HG03558 (cell line): ENCODE results near the gene YWHAG.
"Not testable (repeated sequence)": the region's sequence is repeated elsewhere in the genome, so short reads cannot be mapped to it uniquely, and the experiment has no call there.

ENCODE experiments used
- ATAC-seq: cut with Tn5 transposase; IDR thresholded peaks from one replicate; pipeline ENCODE4 v1.9.1; 2021; ENCODE audit warnings: moderate number of reproducible peaks; ENCODE audit not compliant: unreplicated experiment; ENCODE audit errors: extremely low read depth

The YWHAG gene

DNA sequence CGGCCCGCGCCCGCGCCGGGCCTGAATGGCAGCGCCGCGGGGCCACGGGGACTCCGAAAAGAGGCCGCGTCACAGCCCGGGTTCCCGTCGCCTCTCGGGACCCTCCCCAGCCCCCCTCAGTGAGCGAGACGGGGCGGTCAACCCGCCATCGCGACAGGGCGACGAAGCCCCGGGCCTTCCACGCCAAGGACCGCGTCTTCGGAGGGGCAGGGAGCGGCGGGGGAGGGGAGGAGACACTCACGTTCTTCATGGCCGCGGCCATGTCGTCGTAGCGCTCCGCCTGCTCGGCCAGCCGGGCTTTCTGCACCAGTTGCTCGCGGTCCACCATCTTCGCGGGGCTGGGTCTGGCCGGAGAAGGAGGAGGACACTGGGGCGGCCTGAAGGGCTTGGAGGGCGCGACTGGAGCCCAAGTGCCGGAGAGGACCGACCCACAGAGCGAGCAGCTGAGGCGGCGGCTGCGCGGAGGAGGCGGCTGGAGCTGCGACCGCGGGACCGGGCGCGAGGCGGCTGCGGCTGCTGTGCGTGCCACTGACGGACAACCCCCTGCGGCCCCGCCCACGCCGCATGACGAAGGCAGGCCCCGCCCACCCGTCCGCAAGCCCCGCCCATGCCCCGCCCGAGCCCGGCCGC, at the start of gene YWHAG:
Gene YWHAG (minus strand): TSS at position 511 of the 630 bp plus-strand sequence. CDS start 183 bp downstream, at position 328.
- peak; percentile 43 for ATAC-seq

DNA sequence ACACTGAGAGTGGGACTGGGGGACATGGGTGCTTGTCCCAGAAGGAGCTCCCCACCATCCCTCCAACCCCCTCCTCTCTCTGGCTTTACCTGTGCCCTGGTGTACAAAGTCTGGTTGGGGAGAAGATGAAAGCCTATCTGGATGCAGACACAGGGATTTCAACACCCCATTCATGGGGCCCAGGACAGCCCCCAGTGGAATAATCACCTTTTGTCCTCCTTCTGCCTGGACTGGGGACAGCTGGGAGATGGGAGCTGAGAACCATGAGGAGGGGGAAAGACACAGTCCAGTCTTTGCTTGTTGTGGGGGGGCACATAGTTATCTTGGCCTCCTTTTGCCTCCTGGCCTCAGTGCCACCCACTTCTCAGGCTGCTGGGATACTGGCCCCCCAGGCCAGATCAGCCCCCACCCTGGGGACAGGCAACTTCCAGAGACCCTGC, 49.4 kb upstream of the YWHAG start:
- no peak for ATAC-seq

DNA sequence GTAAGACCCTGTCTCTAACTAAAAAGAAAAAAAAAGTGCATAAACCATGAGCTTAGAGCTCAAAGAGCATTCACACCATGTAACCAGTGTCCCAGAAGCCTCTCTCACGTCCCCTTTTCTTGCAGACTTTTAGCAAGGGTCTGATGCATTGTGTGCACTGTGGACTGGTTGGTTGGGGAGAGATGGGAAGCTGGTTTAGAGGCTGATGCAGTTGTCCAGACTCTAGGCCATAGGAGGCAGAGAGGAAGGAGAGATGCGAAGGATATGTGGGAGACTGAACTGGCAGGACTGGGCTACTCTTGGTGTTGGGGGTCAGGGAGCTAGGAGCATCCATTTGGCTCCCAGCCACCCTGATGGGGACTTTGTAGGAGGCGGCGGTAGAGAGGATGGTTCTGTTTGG, 48.9 kb upstream of the YWHAG start:
- no peak for ATAC-seq

DNA sequence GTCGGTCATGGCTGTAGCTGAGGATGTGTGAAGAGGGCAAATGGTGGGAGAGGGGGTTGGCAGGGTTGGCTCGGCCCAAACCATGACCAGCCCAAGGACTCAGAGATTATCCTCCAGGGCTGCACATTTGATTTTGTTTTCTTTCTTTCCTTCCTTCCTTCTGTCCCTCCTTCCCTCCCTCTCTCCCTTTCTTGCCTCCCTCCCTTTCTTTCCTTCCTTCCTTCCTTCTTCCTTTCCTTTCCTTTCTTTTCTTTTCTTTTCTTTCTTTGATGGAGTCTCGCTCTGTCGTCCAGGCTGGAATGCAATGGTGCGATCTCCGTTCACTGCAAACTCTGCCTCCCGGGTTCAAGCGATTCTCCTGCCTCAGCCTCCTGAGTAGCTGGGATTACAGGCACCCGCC, 46.9 kb upstream of the YWHAG start:
- no peak for ATAC-seq

DNA sequence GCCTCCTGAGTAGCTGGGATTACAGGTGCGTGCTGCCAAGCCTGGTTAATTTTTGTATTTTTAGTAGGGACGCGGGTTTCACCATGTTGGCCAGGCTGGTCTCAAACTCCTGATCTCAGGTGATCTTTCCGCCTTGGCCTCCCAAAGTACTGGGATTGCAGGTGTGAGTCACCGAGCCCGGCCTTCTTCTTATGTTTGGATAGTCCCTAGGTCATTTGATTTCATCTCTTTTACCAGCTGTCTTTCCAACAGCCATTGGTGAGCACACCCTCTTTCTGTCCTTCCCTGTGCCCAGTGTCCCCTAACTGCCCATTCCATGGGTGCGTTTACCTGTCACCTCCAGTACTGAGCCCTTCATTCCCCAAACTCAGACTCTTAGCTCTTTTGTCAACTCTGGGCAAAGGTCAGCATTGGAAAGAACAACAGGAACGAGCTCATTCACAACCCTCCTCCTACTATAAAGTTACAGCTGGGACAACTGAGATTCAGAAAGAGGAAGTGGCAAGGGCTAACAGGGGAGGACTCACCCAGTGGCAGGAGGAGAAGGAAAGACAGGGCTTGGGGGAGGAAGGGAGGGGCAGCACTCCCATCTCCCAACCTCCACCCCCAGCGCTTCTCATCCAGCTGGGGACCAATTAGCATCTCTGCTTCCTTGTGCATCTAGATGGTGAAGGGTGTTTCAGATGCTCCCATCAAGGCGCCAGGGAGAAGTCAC, 45.1 kb upstream of the YWHAG start:
- ATAC-seq = no peak

DNA sequence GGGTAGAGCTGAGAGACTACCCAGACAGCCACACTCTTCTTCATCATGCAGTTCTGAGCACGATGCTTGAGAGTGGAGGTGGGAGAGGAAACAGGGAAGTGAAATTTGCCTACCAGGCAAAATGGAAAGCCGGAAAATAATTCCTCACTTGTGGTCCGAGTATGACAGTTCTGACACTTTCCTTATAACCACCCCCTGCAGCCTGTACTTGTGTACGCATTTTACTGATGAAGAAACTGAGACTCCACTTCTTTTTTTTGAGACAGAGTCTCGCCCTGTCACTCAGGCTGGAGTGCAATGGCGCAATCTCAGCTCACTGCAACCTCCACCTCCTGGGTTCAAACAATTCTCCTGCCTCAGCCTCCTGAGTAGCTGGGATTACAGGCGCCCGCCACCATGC, 44.3 kb upstream of the YWHAG start:
- ATAC-seq = not testable (repeated sequence)

DNA sequence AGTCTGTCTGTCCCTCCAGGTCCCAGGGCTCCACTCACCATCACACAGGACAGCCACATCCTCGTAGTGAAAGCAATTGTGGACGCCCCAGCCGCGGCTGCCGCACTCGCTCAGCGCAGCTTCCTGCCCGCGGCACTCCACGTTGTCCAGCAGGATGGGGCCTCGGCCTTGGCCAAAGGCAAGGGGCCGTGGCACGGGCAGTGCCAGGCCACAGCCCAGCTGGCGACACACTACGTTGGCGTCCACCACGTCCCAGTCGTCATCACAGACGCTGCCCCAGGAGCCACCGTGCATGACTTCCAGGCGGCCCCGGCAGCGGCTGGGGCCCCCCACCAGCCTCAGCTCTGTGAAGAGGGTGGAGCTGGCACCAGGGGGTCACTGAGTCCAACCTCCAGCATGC, 41.5 kb upstream of the YWHAG start:
- ATAC-seq = no peak

DNA sequence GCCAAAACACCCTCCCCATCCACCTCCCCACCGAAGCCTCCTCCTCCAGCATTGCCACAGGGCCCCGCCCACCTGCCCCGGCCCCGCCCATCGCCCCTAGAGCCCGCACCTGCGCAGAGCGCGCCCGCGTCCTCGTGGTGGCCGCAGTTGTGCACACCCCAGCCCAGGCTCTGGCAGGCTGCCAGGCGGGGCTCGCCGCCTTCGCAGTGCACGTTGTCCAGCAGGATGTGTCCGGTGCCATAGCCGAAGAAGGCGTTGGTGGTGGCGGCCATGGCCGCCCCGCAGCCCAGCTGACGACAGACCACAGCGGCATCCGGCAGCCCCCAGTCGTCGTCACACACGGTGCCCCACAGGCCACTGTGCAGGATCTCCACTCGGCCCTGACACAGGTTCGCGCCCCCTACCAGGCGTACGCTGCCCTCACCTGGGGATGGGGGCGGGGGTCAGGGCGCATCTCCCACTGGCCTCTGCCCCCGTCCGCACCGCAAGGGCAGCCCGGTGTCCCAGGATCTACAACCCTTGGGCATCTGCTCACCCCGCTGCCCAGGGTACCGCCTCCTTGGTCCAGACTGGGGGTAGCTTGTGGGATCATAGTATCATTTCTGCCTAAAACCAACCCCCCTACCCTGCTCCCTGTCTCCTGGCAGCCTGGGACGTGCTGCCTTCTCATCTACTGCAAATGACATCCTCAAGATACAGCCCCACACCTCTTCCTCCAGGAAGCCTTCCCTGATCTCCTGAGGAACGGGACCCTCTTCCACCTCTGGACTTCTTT, 38.8 kb upstream of the YWHAG start:
- no peak for ATAC-seq

DNA sequence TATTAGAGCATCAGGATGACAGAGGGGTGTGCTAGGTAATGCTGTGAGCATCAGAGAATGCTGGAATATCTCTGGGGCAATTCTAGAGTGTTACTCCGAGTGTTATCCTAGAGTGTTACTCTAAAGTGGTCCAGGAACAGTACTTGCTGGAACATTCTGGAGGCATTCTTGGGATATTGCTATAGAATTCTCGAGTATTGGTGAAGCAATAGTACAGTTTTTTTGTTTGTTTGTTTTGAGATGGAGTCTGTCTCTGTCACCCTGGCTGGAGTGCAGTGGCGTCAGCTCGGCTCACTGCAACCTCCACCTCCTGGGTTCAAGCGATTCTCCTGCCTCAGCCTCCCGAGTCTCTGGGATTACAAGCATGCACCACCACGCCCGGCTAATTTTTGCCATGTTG, 38.1 kb upstream of the YWHAG start:
- no peak for ATAC-seq

DNA sequence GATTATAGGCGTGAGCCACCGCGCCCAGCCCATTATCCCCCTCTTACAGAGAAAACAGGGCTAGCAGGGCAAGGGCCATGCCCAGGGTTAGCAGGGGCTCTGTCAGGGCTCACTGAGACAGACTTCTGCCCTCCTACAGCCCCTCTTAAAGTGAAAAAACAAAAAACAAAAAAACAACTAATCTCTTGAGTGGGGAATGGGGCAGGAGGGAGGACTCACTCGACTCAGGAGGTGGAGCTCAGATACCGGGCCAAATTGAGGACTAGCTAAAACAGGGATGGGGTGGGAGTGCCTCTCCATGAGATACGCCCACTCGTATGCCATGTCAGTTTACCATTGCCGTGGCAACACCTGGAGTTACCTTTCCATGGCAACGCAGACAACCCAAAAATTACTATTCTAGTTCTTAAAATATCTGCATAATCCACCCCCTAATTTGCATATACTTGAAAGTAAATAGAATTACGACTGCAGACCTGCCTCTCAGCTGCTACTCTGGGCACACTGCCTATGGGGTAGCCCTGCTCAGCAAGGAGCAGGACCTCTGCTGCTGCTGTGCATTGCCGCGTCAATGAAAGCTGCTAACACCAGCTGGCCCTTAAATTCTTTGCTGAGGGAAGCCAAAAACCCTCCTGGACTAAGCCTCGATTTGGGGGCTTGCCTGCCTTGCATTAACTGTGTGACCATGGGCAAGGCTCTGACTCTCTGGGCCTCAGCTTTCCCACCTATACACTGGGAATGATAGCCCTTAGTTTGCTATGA, 37.4 kb upstream of the YWHAG start:
- no peak for ATAC-seq

DNA sequence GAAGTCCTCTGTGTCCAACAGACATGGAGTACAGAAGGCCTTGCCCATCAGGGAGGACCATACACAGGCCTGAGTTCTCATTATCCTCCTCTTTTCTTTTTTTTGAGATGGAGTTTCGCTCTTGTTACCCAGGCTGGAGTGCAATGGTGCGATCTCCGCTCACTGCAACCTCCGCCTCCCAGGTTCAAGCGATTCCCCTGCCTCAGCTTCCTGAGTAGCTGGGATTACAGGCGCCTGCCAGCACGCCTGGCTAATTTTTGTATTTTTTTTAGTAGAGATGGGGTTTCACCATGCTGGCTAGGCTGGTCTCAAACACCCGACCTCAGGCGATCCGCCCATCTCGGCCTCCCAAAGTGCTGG, 36.8 kb upstream of the YWHAG start:
- ATAC-seq = not testable (repeated sequence)

DNA sequence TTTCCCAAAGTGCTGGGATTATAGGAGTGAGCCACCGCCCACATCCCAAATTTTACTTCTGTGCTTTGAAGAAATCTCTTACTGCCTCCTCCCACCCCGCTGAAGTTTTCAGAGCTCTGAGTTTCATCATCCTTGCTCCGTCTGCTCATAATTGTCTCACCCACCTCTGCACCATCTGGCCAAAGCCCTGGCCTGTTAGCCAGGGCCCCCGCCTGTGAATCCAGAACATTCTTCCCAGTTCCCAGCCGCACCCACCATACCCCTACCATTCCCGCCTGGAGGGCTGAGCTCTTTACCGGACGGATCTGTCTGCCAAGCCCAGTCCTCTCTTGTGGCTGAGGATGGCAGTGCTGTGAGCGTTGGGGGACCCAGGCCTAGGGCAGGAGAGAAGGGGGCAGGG, 36.2 kb upstream of the YWHAG start:
- no peak for ATAC-seq

DNA sequence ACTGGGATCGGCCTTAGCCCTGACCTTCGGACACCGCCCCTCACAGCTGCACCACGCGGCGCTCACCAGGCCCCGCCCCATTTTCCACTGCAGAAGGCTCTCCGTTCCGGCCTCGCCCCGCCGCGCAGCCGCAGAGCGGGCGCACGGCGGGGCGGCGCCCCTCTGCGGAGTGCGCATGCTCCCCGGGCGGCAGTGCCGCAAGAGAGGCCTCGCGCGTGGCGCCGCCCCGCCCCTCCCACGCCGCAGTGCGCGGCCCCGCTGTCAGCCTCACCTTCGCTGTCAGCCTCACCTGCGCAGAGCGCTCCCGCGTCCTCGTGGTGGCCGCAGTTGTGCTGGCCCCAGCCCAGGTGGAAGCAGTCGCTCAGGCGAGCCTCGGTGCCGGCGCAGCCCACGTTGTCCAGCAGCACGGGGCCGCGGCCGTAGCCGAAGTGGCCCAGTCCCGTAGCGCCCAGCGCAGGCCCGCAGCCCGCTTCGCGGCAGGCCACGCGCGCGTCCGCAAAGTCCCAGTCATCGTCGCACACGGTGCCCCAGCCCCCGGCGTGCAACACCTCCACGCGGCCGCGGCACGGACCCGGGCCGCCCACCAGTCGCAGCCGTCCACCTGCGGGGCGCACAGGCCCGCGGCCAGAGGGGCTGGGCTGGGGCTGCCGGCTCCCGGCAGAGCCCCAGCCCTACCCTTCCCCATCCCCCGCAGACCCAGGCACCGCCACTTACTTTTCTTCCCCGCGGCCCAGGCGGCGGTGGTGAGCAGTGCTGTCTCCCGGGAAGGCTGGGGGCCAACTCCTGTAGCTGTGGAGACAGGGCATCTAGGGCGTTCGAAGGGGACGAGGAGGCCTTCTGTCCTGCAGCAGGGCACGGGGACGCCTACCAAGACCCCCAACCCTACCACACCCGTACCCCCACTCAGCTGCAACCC, 34.6 kb upstream of the YWHAG start:
- peak; percentile 87 for ATAC-seq

DNA sequence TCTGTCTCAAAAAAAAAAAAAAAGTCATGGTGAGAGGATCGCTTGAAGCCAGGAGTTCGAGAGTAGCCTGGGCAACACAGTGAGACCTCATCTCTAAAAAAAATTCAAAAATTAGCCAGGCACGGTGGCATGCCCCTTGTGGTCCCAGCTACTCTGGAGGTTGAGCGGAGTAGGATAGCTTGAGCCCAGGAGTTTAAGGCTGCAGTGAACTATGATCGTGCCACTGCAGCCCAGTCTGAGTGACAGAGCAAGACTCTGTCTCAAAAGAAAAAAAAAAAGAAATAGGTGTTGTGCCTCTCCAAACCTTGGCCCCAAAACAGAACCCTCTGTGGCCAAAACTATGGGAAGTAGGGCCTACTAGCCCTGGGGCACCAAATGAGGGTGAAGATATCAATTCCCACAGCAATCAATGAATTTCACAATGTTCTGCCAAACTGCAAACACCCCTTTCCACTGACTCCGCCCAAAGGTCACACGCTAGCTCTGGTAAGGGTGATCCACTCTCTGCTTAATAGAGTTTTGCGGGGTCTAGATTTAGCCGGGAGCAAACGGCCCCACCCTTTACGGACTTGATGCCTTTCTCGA, 33.8 kb upstream of the YWHAG start:
- ATAC-seq = no peak

DNA sequence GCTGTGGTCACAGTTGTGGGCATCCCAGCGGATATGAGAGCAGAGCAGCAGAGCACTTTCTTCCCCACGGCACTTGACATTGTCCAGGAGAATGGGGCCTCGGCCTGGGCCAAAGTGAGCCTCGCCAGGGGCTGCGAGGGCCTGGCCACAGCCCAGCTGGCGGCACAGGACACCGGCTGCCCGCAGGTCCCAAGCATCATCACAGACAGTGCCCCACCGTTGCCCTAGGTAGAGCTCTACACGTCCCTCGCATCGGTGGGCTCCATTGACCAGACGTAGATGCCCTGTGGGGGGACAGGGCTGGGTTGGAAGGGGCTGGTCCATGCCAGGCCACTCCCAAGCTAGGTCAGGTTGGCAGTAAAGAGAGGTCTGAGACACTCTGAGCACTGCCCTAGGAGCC, 31.3 kb upstream of the YWHAG start:
- ATAC-seq = no peak

DNA sequence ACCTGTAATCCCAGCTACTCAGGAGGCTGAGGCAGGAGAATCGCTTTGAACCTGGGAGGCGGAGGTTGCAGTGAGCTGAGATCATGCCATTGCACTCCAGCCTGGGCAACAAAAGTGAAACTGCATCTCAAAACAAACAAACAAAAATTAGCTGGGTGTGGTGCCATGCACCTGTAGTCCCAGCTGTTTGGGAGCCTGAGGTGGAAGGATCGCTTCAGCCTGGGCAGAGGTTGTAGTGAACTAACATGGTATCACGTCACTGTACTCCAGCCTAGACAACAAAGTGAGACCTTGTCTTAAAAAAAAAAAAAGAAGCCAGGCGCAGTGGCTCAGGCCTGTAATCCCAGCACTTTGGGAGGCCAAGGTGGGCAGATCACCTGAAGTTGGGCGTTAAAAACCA, 29.0 kb upstream of the YWHAG start:
- not testable (repeated sequence) for ATAC-seq

DNA sequence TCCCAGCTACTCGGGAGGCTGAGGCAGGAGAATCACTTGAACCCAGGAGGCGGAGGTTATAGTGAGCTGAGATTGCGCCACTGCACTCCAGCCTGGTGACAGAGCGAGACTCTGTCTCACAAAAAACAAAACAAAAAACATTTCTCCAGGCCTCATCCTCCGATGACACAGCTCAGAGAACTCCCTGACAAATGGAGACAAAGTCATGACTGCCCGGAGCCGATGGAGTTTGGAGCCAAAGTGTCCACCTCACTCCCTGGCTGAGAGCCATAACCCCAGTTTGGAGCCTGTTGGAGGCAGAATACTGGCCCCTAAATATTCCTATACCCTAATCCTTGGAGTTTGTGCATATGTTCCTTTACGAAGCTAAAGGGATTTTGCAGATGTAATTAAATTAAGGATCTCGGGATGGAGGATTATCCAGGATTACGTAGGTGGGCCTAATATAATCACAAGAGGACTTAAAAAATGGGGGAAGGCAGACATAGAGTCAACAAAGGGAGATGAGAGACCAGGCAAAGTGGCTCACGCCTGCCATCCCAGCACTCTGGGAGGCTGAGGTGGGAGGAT, 28.0 kb upstream of the YWHAG start:
- no peak for ATAC-seq

DNA sequence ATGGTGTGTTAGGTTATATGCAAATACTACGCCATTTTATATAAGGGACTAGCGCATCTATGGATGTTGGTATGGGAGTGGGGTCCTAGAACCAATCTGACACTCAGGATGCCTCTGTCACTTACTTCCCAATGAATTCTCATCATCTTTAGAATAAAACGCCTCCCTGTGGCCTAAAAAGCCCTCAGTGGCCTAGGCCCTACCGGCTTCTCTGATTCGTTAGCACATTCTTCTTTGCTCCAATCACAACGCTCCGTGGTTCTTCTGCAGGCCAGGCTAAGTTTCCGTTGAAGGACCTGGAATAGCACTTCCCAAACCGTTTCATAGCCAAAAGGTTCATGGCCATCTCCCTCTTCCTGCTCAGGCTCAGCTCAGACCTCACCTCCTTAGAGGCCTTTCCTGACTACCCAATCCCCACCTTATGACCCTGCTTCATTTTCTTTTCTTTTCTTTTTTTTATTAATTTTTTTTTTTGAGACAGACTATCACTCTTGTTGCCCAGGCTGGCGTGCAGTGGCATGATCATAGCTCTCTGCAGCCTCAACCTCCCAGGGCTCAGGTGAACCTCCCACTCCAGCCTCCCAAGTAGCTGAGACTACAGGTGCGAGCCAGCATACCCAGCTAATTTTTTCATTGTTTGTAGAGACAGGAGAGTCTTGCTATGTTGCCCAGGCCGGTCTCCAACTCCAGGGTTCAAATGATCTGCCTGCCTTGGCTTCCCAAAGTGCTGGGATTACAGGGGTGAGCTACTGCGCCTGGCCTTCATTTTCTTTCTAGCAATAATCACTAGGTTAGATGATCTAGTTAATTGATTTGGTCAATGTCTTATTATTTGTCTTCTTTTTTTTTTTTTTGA, 24.5 kb upstream of the YWHAG start:
- ATAC-seq = no peak
